ENCODE results near the gene PTPN1. TPM values are rescaled to one million over a fixed set of nuclear protein-coding genes. Genes with fewer than 3 reads are reported as not detected.

Gene PTPN1
- total RNA-seq, 2 donors from 2014 or later: 33.2 to 37.9 TPM

GRCh38 chr20:50515471-50516106 lies 5.4 kb downstream of the PTPN1 start:
- intact Hi-C loops (cut with DNase I): no loop called here
- no peak for TF ChIP-seq CTCF (IDR thresholded peaks at IDR 0.05)
- Histone ChIP-seq H3K36me3 (no peaks in the 10 kb centered on the region), H3K9ac (ENCODE audit: low read depth in 2 of 2, low read length in 2 of 2) (peak overlapping the region in 1 of 2 donors; percentile 29), H3K4me3 (no peak overlapping the region), H3K4me1 (peaks cover 24% of the 10 kb centered on the region), H3K27me3 (no peaks in the 10 kb centered on the region), H3K27ac (no peak overlapping the region), H3K9me3 (no peaks in the 10 kb centered on the region)
- no peak for DNase-seq

- peaks cover 24% of the 10 kb centered on the region for H3K4me1 ChIP-seq
- DNase-seq: no peak
- H3K36me3 ChIP-seq: no peaks in the 10 kb centered on the region
- H3K27ac ChIP-seq: peak overlapping the region; percentile 75
- no peaks in the 10 kb centered on the region for H3K9me3 ChIP-seq
- H3K27me3 ChIP-seq: no peaks in the 10 kb centered on the region
- no peak overlapping the region for H3K4me3 ChIP-seq
- TF ChIP-seq CTCF (IDR thresholded peaks at IDR 0.05): no peak
- intact Hi-C loops (cut with DNase I): no loop called here
- H3K9ac ChIP-seq (ENCODE audit: low read depth in 2 of 2, low read length in 2 of 2): peak overlapping the region in 1 of 2 donors; percentile 28
Observed at GRCh38 chr20:50516180-50516934, 6.2 kb downstream of the PTPN1 start.

- DNase-seq: no peak
- no peak for TF ChIP-seq CTCF (IDR thresholded peaks at IDR 0.05)
- Histone ChIP-seq H3K27ac (peak overlapping the region; percentile 75), H3K36me3 (no peaks in the 10 kb centered on the region), H3K27me3 (no peaks in the 10 kb centered on the region), H3K9ac (ENCODE audit: low read depth in 2 of 2, low read length in 2 of 2) (peak overlapping the region in 1 of 2 donors; percentile 59), H3K4me3 (no peak overlapping the region), H3K4me1 (peaks cover 28% of the 10 kb centered on the region), H3K9me3 (no peaks in the 10 kb centered on the region)
- intact Hi-C loops (cut with DNase I): no loop called here
Observed at GRCh38 chr20:50516935-50517816, 7.0 kb downstream of the PTPN1 start.

DNA sequence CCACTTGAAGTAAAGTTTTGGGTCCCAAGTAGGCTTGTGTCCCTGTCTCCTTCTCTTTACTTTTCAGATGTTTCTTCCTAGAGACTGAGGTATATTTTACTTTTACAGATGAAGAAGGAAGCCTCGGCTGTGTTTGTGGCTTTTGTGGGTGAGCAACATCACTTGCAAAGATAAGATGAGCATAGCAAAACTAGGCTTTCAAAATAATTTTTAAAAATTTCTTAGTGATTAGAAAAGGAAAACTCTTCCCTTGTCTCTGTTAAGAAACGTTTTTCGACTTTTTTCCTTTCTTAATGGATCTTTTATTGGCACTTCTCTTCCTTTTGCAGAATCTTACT lies 7.6 kb downstream of the PTPN1 start:
- no peaks in the 10 kb centered on the region for H3K27me3 ChIP-seq
- TF ChIP-seq CTCF (IDR thresholded peaks at IDR 0.05): no peak
- peak overlapping the region in 1 of 2 donors; percentile 59 for H3K9ac ChIP-seq (ENCODE audit: low read depth in 2 of 2, low read length in 2 of 2)
- peaks cover 28% of the 10 kb centered on the region for H3K4me1 ChIP-seq
- H3K9me3 ChIP-seq: no peaks in the 10 kb centered on the region
- H3K27ac ChIP-seq: peak overlapping the region; percentile 75
- H3K36me3 ChIP-seq: no peaks in the 10 kb centered on the region
- intact Hi-C loops (cut with DNase I): no loop called here
- H3K4me3 ChIP-seq: no peak overlapping the region
- DNase-seq: no peak

- intact Hi-C loops (cut with DNase I): no loop called here
- Histone ChIP-seq H3K4me3 (no peak overlapping the region), H3K36me3 (no peaks in the 10 kb centered on the region), H3K9ac (ENCODE audit: low read depth in 2 of 2, low read length in 2 of 2) (peak overlapping the region in 1 of 2 donors; percentile 59), H3K27me3 (no peaks in the 10 kb centered on the region), H3K9me3 (no peaks in the 10 kb centered on the region), H3K4me1 (peaks cover 28% of the 10 kb centered on the region), H3K27ac (peak overlapping the region; percentile 75)
- no peak for TF ChIP-seq CTCF (IDR thresholded peaks at IDR 0.05)
- DNase-seq: no peak
Observed at GRCh38 chr20:50518270-50518721, 8.1 kb downstream of the PTPN1 start.

Measured in colonic mucosa (tissue), 4 donors.